ENCODE data around the gene ARMCX4. TPM values are rescaled to one million over a fixed set of nuclear protein-coding genes. Genes with fewer than 3 reads are reported as not detected.

The ARMCX4 gene
- total RNA-seq, 1 experiment from 2014 or later: 0.15 TPM

DNA sequence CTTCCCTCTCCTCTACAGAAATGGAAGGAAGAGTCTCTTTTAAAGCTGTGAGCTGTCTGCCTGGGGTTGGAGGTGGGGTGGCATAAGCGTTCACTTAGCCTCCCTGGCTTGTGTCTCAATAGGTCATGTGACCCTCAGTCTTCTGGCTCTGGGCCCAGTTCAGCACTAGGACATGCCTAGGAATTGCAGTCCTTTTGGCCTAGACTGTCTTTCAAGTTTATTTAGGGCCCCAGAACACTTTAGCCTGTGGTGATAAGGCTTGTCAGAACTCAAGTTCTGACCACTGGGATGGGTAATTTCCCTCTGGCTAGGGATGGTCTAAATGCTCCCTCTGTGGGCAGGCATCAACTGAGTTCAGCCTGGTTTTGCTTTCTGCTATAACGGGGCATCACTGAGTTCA is 34.3 kb upstream of the ARMCX4 start:
- Histone ChIP-seq H4K20me1 (ENCODE audit: insufficient read depth) (no peaks in the 10 kb centered on the region), H3K27me3 (ENCODE audit: insufficient read depth, low read length) (no peaks in the 10 kb centered on the region), H3K4me3 (replicated peaks in 1 of 2; ENCODE audit: low read depth in 1 of 2, low read length in 2 of 2) (no peak overlapping the region), H3K9ac (ENCODE audit: low read length) (no peak overlapping the region), H3K27ac (ENCODE audit: low read depth, low read length) (no peak overlapping the region), H3K36me3 (ENCODE audit: control insufficient read depth in 1 of 2, insufficient read depth in 2 of 2, low read length in 2 of 2) (no peaks in the 10 kb centered on the region), H3K4me2 (ENCODE audit: low read length) (no peak overlapping the region), H3K4me1 (ENCODE audit: control insufficient read depth in 1 of 2, insufficient read depth in 2 of 2, low read length in 2 of 2) (no peaks in the 10 kb centered on the region), H3K79me2 (ENCODE audit: insufficient read depth, low read length) (no peaks in the 10 kb centered on the region), H2AFZ (ENCODE audit: low read depth, low read length, poor library complexity, severe bottlenecking) (no peak overlapping the region), H3K9me2 (ENCODE audit: insufficient read depth) (no peaks in the 10 kb centered on the region), H3K9me3 (ENCODE audit: control insufficient read depth in 1 of 2, insufficient read depth in 1 of 2, low read depth in 1 of 2, low read length in 2 of 2) (no peaks in the 10 kb centered on the region)
- ATAC-seq (no peak), DNase-seq (ENCODE audit: low read depth, low spot score) (no peak)
- intact Hi-C loops (cut with micrococcal nuclease): no loop called here
- ChIA-PET RAD21 (ENCODE audit: low non-redundant PET in 1 of 2, low total read pairs in 2 of 2, uncharacterized antibody in 2 of 2, unreplicated experiment in 2 of 2) (no interaction called here), CTCF (no interaction called here), POLR2A (no interaction called here)
- BruUV-seq (replicated peaks): no TSS peak
- TF ChIP-seq JUND (IDR thresholded peaks at IDR 0.05) (no peak), CBX3 (IDR thresholded peaks at IDR 0.05; ENCODE audit: low read depth) (no peak), POLR2A (IDR thresholded peaks at IDR 0.05; ENCODE audit: borderline replicate concordance, extremely low read depth, insufficient read depth, insufficient read length) (no peak), ELF1 (IDR thresholded peaks at IDR 0.05; ENCODE audit: borderline replicate concordance, low read depth) (no peak), YY1 (IDR thresholded peaks at IDR 0.05; ENCODE audit: extremely low read depth, insufficient replicate concordance, low read depth, low read length) (no peak), SRF (IDR thresholded peaks at IDR 0.05; ENCODE audit: low read depth) (no peak), CEBPB (IDR thresholded peaks at IDR 0.05; ENCODE audit: low read depth) (no peak), SP1 (IDR thresholded peaks at IDR 0.05; ENCODE audit: low read depth) (no peak), POLR2AphosphoS5 (IDR thresholded peaks at IDR 0.05; ENCODE audit: low read depth, low read length) (no peak), FOSL1 (IDR thresholded peaks at IDR 0.05; ENCODE audit: low read depth) (no peak), ZNF274 (IDR thresholded peaks at IDR 0.05; ENCODE audit: low read depth, low read length) (no peak), SIN3A (IDR thresholded peaks at IDR 0.05; ENCODE audit: low read depth) (no peak), EZH2 (IDR thresholded peaks at IDR 0.05) (no peak), RAD21 (IDR thresholded peaks at IDR 0.05; ENCODE audit: low read depth) (no peak), EGR1 (IDR thresholded peaks at IDR 0.05; ENCODE audit: low read depth) (no peak)
- TF ChIP-seq, protein P1, sequence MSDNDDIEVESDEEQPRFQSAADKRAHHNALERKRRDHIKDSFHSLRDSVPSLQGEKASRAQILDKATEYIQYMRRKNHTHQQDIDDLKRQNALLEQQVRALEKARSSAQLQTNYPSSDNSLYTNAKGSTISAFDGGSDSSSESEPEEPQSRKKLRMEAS (IDR thresholded peaks at IDR 0.05): no peak
- TF ChIP-seq, protein P2, sequence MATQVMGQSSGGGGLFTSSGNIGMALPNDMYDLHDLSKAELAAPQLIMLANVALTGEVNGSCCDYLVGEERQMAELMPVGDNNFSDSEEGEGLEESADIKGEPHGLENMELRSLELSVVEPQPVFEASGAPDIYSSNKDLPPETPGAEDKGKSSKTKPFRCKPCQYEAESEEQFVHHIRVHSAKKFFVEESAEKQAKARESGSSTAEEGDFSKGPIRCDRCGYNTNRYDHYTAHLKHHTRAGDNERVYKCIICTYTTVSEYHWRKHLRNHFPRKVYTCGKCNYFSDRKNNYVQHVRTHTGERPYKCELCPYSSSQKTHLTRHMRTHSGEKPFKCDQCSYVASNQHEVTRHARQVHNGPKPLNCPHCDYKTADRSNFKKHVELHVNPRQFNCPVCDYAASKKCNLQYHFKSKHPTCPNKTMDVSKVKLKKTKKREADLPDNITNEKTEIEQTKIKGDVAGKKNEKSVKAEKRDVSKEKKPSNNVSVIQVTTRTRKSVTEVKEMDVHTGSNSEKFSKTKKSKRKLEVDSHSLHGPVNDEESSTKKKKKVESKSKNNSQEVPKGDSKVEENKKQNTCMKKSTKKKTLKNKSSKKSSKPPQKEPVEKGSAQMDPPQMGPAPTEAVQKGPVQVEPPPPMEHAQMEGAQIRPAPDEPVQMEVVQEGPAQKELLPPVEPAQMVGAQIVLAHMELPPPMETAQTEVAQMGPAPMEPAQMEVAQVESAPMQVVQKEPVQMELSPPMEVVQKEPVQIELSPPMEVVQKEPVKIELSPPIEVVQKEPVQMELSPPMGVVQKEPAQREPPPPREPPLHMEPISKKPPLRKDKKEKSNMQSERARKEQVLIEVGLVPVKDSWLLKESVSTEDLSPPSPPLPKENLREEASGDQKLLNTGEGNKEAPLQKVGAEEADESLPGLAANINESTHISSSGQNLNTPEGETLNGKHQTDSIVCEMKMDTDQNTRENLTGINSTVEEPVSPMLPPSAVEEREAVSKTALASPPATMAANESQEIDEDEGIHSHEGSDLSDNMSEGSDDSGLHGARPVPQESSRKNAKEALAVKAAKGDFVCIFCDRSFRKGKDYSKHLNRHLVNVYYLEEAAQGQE (IDR thresholded peaks at IDR 0.05; ENCODE audit: low read depth): no peak
- TF ChIP-seq, protein P3, sequence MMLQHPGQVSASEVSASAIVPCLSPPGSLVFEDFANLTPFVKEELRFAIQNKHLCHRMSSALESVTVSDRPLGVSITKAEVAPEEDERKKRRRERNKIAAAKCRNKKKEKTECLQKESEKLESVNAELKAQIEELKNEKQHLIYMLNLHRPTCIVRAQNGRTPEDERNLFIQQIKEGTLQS (IDR thresholded peaks at IDR 0.05): no peak
- TF ChIP-seq, protein P4, sequence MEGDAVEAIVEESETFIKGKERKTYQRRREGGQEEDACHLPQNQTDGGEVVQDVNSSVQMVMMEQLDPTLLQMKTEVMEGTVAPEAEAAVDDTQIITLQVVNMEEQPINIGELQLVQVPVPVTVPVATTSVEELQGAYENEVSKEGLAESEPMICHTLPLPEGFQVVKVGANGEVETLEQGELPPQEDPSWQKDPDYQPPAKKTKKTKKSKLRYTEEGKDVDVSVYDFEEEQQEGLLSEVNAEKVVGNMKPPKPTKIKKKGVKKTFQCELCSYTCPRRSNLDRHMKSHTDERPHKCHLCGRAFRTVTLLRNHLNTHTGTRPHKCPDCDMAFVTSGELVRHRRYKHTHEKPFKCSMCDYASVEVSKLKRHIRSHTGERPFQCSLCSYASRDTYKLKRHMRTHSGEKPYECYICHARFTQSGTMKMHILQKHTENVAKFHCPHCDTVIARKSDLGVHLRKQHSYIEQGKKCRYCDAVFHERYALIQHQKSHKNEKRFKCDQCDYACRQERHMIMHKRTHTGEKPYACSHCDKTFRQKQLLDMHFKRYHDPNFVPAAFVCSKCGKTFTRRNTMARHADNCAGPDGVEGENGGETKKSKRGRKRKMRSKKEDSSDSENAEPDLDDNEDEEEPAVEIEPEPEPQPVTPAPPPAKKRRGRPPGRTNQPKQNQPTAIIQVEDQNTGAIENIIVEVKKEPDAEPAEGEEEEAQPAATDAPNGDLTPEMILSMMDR (IDR thresholded peaks at IDR 0.05 in 2 of 3, conservative IDR thresholded peaks at IDR 0.05 in 1 of 3; ENCODE audit: borderline replicate concordance in 1 of 3, insufficient read depth in 1 of 3, low read depth in 2 of 3, low read length in 2 of 3): no peak
- TF ChIP-seq, protein P5, sequence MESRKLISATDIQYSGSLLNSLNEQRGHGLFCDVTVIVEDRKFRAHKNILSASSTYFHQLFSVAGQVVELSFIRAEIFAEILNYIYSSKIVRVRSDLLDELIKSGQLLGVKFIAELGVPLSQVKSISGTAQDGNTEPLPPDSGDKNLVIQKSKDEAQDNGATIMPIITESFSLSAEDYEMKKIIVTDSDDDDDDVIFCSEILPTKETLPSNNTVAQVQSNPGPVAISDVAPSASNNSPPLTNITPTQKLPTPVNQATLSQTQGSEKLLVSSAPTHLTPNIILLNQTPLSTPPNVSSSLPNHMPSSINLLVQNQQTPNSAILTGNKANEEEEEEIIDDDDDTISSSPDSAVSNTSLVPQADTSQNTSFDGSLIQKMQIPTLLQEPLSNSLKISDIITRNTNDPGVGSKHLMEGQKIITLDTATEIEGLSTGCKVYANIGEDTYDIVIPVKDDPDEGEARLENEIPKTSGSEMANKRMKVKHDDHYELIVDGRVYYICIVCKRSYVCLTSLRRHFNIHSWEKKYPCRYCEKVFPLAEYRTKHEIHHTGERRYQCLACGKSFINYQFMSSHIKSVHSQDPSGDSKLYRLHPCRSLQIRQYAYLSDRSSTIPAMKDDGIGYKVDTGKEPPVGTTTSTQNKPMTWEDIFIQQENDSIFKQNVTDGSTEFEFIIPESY (IDR thresholded peaks at IDR 0.05; ENCODE audit: extremely low read depth, insufficient replicate concordance, low read length): no peak

All from HCT116 (cell line).